ENCODE results near the gene TF. TPM values are rescaled to one million over a fixed set of nuclear protein-coding genes. Genes with fewer than 3 reads are reported as not detected.

The TF gene
- total RNA-seq, 1 donor from 2014 or later, result 2.8 TPM

DNA sequence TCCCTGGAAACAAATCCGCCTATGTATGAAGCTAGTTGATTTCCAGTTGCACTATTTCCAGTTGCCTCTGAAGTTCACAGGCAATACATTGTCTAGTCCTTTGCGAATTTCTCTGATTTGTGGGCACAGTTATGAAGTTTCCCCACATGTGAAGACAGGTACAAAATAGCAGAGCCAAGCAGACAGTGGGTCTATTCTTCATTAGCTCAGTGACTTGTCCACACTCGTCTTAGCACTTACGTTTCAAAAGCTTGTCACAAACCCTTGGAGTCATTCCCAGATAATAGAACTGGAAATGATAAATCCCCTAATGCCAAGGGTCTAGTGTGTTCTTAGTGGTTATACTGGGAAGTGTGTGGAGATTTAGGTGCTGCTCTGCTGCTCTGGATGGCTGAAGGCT lies 73.9 kb downstream of the TF start:
- no peaks in the 10 kb centered on the region for H3K4me1 ChIP-seq
- no peak overlapping the region for H3K4me3 ChIP-seq
- H3K27me3 ChIP-seq (ENCODE audit: low read depth), result no peaks in the 10 kb centered on the region
- ATAC-seq (no peak), DNase-seq (no peak)
- no peak overlapping the region for H3K27ac ChIP-seq
- intact Hi-C loops (cut with DNase I), result no loop called here
- TF ChIP-seq, protein P1, sequence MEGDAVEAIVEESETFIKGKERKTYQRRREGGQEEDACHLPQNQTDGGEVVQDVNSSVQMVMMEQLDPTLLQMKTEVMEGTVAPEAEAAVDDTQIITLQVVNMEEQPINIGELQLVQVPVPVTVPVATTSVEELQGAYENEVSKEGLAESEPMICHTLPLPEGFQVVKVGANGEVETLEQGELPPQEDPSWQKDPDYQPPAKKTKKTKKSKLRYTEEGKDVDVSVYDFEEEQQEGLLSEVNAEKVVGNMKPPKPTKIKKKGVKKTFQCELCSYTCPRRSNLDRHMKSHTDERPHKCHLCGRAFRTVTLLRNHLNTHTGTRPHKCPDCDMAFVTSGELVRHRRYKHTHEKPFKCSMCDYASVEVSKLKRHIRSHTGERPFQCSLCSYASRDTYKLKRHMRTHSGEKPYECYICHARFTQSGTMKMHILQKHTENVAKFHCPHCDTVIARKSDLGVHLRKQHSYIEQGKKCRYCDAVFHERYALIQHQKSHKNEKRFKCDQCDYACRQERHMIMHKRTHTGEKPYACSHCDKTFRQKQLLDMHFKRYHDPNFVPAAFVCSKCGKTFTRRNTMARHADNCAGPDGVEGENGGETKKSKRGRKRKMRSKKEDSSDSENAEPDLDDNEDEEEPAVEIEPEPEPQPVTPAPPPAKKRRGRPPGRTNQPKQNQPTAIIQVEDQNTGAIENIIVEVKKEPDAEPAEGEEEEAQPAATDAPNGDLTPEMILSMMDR (IDR thresholded peaks at IDR 0.05), result no peak
- H3K9me3 ChIP-seq, result no peaks in the 10 kb centered on the region
- peaks cover 84% of the 10 kb centered on the region for H3K36me3 ChIP-seq

DNA sequence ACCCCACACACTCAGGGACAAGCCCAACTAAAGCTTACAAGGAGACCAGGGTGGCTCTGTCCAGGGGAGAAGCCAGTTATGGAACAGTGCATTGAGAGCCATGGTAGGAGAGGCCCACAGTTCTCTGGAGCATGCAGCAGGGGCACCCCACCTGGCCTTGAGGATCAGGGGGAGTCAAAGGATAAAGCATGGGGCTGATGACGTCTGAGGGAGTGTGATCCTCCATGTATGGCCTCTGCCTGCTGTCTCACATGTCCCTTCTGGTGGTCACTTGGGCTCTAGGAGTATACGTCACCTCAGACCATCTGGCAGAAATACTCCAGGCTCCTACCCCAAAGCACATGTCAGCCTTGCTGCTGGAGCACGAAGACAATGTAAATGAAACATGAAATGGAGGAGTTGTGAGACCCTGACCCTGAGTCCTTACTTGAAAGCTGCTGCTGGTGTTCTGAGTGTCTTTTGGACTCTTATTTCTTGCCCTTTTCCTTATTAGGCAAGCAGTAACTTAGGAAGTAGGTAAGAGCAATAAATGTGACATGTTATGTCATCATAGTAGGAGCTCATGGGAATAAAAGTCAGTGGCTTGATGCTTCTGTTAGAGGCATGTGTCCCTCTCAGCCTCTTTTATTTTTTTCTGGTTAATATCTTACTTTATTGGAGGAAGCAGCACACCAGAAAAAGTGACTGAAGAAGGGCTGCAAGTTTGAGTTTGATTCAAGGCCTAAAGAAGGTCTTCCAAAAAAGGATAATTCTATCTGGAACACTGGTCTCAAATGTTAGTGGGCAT lies 74.9 kb downstream of the TF start:
- TF ChIP-seq, protein P1 (IDR thresholded peaks at IDR 0.05), result no peak

DNA sequence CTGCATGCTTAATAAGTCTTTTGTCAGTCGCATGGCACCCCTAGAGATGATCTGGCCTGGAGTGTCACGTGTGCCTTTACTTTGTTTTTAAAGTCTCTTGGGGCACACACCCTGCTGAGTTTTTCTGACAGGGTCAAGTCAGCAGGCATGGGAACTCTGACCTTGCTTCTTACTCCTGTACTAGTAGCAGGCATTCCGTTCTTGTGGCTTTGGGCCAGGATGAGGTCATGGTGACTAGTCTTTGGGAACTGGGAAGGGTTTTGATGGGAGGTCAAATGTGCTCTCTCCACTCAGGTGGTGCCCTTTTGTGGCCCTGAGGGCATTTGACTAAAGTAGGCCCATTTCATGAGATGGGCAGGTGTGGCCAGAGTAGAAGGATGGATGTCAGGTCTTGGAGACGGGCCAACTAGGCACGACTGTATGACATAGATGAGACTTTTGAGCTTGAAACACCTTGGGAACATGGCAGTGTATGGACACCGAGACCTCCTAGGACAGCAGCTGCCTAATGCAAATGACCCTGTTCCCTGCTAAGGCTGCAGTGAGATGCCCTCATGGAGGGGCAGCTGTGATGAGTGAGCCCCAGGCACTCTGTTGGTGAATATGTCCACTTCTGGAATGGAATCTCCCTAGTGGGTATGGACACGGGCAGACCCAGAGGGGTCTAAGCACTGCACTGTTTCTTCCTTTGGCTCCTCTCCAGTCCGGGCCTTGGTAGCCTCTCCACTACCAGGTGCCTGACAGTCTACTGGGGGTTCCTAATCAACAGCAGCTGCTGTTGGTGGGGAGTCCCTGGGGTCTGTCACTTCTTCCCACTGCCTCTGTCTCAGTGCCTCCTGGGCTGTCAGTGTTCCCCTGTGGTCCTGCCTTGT lies 75.8 kb downstream of the TF start:
- H3K27me3 ChIP-seq (ENCODE audit: low read depth), result no peaks in the 10 kb centered on the region
- H3K36me3 ChIP-seq, result peaks cover 70% of the 10 kb centered on the region
- ATAC-seq (peak; percentile 14 to 62), DNase-seq (no peak)
- H3K4me1 ChIP-seq, result no peaks in the 10 kb centered on the region
- H3K9me3 ChIP-seq, result no peaks in the 10 kb centered on the region
- no peak overlapping the region for H3K27ac ChIP-seq
- no peak overlapping the region for H3K4me3 ChIP-seq
- intact Hi-C loops (cut with DNase I), result no loop called here
- TF ChIP-seq, protein P1 (IDR thresholded peaks at IDR 0.05), result no peak

More for the DNA sequence above, 74.9 kb downstream of the TF start:
- Histone ChIP-seq H3K27me3 (ENCODE audit: low read depth) (no peaks in the 10 kb centered on the region), H3K27ac (no peak overlapping the region), H3K4me1 (no peaks in the 10 kb centered on the region), H3K4me3 (no peak overlapping the region), H3K36me3 (peaks cover 79% of the 10 kb centered on the region), H3K9me3 (no peaks in the 10 kb centered on the region)
- DNase-seq, result no peak
- ATAC-seq, result no peak
- intact Hi-C loops (cut with DNase I), result no loop called here

DNA sequence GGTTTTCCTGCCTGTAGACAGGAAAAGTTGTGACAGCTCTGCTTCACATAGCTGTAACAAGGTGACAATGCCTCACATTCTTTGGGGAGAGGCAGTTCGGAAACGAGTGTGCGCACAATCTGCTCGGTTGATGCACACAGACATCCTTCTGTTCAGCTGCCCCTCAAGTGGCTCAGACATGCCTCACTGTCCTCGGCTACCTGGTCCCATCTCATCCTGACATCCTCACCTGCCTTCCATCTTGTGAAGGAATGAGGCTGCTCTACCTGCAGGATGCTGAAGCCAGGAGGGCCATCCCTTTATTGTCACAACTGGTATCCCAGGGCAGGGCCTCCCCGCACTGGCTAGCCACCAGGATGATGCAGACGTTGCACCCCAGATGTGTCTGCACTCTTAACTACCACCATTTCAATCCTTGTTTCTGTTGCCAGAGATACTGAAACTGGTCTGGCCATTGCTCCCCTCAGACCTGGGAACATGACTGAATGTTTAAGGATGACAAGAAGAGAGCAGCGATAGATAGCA lies 78.8 kb downstream of the TF start:
- Histone ChIP-seq H3K27ac (no peak overlapping the region), H3K27me3 (ENCODE audit: low read depth) (no peaks in the 10 kb centered on the region), H3K36me3 (peaks cover 47% of the 10 kb centered on the region), H3K4me3 (no peak overlapping the region), H3K4me1 (no peaks in the 10 kb centered on the region), H3K9me3 (no peaks in the 10 kb centered on the region)
- TF ChIP-seq, protein P1 (IDR thresholded peaks at IDR 0.05), result no peak
- intact Hi-C loops (cut with DNase I), result no loop called here
- DNase-seq (no peak), ATAC-seq (no peak)

DNA sequence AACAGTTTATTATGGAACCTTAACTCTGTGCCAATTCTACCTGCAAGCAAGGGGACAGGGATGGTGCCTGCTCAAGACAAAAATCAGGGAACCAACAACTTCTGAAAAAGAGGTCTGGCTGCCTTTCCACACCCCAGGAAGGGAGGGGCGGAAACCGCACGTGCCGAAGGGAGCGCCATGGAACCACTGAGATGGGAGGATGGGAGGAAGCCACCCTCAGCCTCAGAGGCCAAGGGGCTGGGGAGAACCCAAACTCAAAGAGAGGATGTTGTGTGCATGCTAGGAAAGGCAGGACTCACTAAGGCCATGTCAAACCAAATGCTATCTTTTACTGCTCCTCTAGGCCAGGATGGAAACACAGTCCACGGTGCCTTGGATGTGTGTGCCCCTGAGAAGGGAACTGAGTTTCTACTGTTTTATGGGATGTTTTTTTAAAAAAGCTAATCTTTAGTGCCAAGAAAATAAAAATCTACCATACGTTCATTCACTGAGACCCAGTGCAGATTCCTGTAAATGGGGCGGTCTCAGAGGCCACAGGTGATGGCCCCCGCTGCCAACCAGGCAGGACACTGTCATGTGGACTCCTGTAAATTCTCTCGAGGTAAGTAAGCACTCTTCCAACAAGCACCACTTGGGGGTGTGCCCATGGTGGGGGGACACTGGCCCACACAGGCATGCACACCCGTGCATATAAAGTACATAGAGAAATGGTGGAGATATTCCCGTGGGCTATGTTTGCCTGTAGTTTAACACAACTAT lies 80.0 kb downstream of the TF start:
- ATAC-seq (no peak), DNase-seq (no peak)
- no peak overlapping the region for H3K4me3 ChIP-seq
- intact Hi-C loops (cut with DNase I), result no loop called here
- no peaks in the 10 kb centered on the region for H3K9me3 ChIP-seq
- no peaks in the 10 kb centered on the region for H3K4me1 ChIP-seq
- H3K27me3 ChIP-seq (ENCODE audit: low read depth), result no peaks in the 10 kb centered on the region
- H3K36me3 ChIP-seq, result peaks cover 36% of the 10 kb centered on the region
- no peak overlapping the region for H3K27ac ChIP-seq
- TF ChIP-seq, protein P1 (IDR thresholded peaks at IDR 0.05), result no peak

Measured in lower lobe of right lung (tissue), 2 donors.